GM20000 (cell line): ENCODE measurements around the gene LIF.

Experiments
- DNase-seq: peaks from one replicate; pipeline ENCODE4 v3.0.0; 2012; ENCODE audit warnings: low spot score
- CTCF ChIP-seq: IDR thresholded peaks from 2 replicates; pipeline ENCODE4 v1.5.1; 2012; ENCODE audit warnings: mild to moderate bottlenecking, control low read depth; ENCODE audit errors: extremely low read depth, missing control alignments

The LIF gene

GRCh38 chr22:30266445-30267381, 20.2 kb upstream of the LIF start, which contains the start of gene OSM:
Gene OSM (minus strand): TSS chr22:30266851. CDS start chr22:30266799, 52 bp downstream.
- DNase-seq: no peak
- no peak for TF ChIP-seq CTCF

- TF ChIP-seq CTCF: no peak
- DNase-seq: peak; percentile 87
These were observed 19.4 kb upstream of the LIF start for GRCh38 chr22:30265823-30266444.

DNA sequence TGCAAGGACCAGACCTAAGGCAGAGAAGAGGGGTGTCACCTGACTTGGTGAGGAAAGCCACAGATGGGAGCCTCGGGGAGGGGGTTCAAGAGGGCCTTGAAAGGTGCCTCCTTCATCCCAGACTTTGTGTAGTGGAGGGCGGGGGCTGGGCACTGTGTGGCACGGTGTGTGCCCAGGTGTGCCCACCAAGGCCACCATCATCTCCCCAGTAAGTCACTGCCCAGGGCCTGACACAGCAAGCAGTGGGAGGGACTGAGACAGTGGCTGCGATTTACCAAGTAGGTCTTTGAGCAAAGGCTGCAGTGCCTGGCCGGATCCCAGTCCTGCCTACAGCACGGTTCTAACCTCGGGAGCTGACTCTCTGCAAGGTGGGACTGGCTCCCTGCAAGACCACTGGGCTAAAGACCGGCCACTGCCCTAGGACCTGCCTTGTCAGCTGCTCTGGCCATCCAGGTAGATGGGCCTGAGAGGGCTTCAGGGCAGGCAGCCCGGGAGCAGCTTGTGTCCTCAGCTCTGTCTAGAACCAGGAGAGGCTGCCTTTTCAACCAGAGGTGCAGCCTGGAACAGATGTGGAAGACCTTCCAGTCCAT, 18.7 kb upstream of the LIF start:
- DNase-seq: no peak
- no peak for TF ChIP-seq CTCF

DNA sequence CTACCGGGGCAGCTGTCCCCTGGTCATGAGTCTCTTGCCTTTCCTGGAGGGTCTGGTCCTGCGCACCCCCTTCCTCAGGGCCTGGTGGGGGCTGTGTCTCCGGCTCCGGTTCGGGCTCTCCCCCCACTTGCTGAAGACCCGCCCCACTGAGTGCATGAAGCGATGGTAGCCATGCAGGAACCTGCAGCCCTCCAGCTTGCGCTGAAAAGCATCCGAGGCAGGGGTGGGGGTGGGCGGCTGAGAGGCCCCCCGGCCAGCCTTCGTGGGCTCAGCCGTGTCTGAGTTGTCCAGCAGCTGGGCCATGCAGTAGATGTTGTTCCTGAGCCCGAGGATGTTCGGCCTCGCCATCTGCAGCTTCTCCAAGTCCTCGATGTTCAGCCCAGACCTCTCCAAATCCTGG, 17.3 kb upstream of the LIF start:
- no peak for TF ChIP-seq CTCF
- no peak for DNase-seq

- peak; percentile 83 for DNase-seq
- TF ChIP-seq CTCF: peak; percentile 75
These were observed 16.6 kb upstream of the LIF start for GRCh38 chr22:30262917-30263741.

- DNase-seq: no peak
- TF ChIP-seq CTCF: no peak
These were observed 15.6 kb upstream of the LIF start for GRCh38 chr22:30262112-30262511.
